A549 treated with CpdA at 1 μM for 4 hours (cell line): ENCODE data around the gene ZNF324B. TPM values are rescaled to one million over a fixed set of nuclear protein-coding genes. Genes with fewer than 3 reads are reported as not detected.

Source experiments
- total RNA-seq: library from RNA; stranded (reverse); fragments of 200-300 nt; extraction: Qiagen RNA extraction; gene quantifications from 5 replicates; pipeline ENCODE4 v1.2.3, GENCODE V29; 2022; ENCODE audit warnings: low read depth

Gene ZNF324B
- 6.9 to 7.8 TPM (median 7.1 TPM) in 5 replicates for total RNA-seq

GRCh38 chr19:58451358-58452101 lies at the start of gene ZNF324B:
Gene ZNF324B, plus strand, starts transcription at chr19:58451622. Its CDS starts 2,080 bp downstream, at chr19:58453702.

GRCh38 chr19:58408152-58409009 lies 43.0 kb upstream of the ZNF324B start, which contains the start of gene ZNF584:
Gene ZNF584, plus strand, starts transcription at chr19:58408649. Its CDS starts 499 bp downstream, at chr19:58409148.

DNA sequence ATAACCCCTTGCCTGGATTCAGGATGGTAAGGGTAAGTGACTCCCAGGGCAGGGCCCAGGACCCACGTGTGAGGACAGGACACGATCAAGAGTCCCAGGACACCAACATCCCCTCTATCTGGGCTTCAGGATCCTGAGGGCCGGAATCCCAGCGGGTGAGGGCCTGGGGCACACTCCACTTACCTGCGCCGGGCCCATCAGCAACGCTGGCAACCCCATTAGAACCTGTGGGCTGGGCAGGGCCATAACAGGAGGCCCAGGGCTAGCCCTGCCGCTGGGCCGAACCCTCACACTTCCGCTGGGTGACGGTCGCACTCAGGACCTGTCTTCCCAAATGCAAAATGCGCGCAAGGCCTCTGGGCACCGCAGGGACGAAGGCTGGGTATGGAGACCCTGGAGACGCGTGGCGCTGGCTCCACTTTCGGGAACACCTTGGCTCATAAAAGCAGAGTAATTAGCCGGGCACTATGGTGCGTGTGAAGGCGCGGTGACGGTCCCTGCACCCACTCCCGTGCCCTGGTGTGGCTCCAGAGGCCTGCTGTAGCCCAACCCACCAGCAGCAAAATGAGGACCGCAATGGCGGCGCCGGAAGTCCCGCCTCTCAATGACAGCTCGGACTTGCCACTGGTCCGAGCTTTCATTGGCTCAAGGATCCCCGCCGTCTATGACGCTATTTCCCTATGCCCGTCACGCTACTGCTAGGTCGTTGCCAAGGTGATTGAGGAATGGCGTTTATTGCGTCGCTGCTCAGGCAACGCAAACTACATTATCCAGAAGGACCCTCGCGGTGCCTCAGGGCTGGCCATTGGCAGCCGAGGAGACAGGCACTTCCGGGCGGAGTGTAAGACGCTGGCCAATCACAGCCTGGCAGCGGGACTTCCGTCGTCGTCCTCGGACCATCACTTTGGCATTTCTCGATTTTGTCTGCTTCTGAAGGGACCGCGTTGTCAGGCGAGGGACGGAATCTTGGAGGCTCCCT lies 11.6 kb upstream of the ZNF324B start, which contains the start of gene ZNF132:
TSS of gene ZNF132 (minus strand) at position 578 of the 979 bp plus-strand sequence. CDS start at position 246, 332 bp downstream.

GRCh38 chr19:58466760-58467589 lies 15.6 kb downstream of the ZNF324B start, which contains the start of gene ZNF324:
Gene ZNF324, plus strand, starts transcription at chr19:58467080. Its CDS starts 2,106 bp downstream, at chr19:58469186.

DNA sequence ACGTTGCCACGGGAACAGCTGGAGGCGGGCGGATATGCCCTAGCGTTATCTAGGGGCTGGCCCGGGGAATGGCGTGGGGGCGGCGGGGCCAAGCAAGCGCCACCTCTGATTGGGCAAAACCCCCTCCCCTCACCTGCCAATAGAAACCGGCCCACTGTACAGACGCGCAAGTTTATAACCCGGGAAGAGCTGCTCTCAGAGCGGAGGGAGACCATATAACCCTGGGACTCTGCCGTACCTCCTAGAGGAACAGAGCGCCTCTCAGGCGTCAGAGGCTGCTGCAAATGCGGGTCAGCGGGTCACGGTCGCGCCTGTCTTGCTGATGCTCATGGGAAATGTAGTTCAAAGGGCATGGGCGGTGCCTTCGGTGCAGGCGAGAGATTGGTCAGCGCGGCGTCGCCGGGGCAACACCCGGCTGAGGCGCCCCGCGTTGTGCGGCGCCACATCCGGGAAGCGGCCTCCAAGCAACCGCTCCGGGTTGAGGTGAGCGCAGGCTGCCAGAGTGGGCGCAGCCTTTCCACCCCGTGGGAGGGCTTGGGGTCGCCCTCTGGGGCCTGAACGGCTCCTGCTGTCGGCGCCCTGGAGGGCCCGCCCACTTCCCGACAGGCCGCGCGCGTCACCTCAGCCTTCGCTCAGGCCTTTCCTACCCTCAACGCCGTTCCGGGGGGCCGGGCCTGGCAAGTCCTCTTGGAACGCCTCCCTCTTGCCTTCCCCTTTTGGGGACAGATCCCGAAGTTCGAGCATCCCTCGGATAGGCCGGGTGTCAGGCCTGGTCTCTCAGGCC lies 24.5 kb downstream of the ZNF324B start, which contains the start of gene ZNF446:
TSS of gene ZNF446 (plus strand) at position 639 of the 784 bp plus-strand sequence. CDS start 867 bp downstream, outside the sequence.

Other genes starting within 250 kb of the ZNF324B start
- 15.3 to 20.5 TPM (median 18.0 TPM) in 5 replicates for gene ZNF544, start 222.7 kb upstream of the ZNF324B start, total RNA-seq
- gene ZNF8, start 172.7 kb upstream of the ZNF324B start, total RNA-seq = 1.1 to 1.6 TPM (median 1.1 TPM) in 5 replicates
- gene ERVK3-1, start 146.2 kb upstream of the ZNF324B start, total RNA-seq = 94.6 to 118 TPM (median 98.3 TPM) in 5 replicates
- 2.4 to 3.2 TPM (median 2.8 TPM) in 5 replicates for gene ZSCAN22, start 124.6 kb upstream of the ZNF324B start, total RNA-seq
- gene A1BG, start 98.1 kb upstream of the ZNF324B start, total RNA-seq = 8.0 to 14.5 TPM (median 12.0 TPM) in 5 replicates
- gene ZNF497, start 88.9 kb upstream of the ZNF324B start, total RNA-seq = 0.85 to 1.9 TPM (median 1.6 TPM) in 5 replicates
- gene ZNF837, start 70.6 kb upstream of the ZNF324B start, total RNA-seq = 0.99 to 1.7 TPM (median 1.5 TPM) in 5 replicates
- 2,117 to 2,734 TPM (median 2,532 TPM) in 5 replicates for gene RPS5, start 64.4 kb upstream of the ZNF324B start, total RNA-seq
- 0.14 to 0.17 TPM (median 0.15 TPM) in 4 of 5 replicates, not detected in the other for gene RNF225, start 56.0 kb upstream of the ZNF324B start, total RNA-seq
- 16.6 to 19.0 TPM (median 18.6 TPM) in 5 replicates for gene ZNF584, start 43.0 kb upstream of the ZNF324B start, total RNA-seq
- gene ZNF132, start 11.5 kb upstream of the ZNF324B start, total RNA-seq = 0.08 to 0.10 TPM (median 0.09 TPM) in 3 of 5 replicates, not detected in the others
- 7.7 to 10.2 TPM (median 9.6 TPM) in 5 replicates for gene ZNF324, start 15.5 kb downstream of the ZNF324B start, total RNA-seq
- 12.2 to 14.5 TPM (median 13.4 TPM) in 5 replicates for gene ZNF446, start 24.7 kb downstream of the ZNF324B start, total RNA-seq
- 23.2 to 33.8 TPM (median 30.2 TPM) in 5 replicates for gene SLC27A5, start 60.4 kb downstream of the ZNF324B start, total RNA-seq
- gene ZBTB45, start 68.2 kb downstream of the ZNF324B start, total RNA-seq = 14.2 to 19.3 TPM (median 18.6 TPM) in 5 replicates
- 647 to 874 TPM (median 726 TPM) in 5 replicates for gene TRIM28, start 92.4 kb downstream of the ZNF324B start, total RNA-seq
- 182 to 209 TPM (median 197 TPM) in 5 replicates for gene CHMP2A, start 103.5 kb downstream of the ZNF324B start, total RNA-seq
- 129 to 162 TPM (median 147 TPM) in 5 replicates for gene UBE2M, start 107.0 kb downstream of the ZNF324B start, total RNA-seq
- 11.7 to 19.5 TPM (median 15.9 TPM) in 5 replicates for gene MZF1, start 121.7 kb downstream of the ZNF324B start, total RNA-seq